ENCODE data around the gene NHLRC4.

NHLRC4 gene, protein sequence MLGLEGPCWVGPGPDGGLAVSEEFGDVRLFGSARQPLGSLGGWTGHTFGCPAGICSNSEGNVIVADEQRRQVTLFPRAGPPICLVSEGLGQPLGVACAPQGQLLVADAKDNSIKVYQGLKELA

DNA sequence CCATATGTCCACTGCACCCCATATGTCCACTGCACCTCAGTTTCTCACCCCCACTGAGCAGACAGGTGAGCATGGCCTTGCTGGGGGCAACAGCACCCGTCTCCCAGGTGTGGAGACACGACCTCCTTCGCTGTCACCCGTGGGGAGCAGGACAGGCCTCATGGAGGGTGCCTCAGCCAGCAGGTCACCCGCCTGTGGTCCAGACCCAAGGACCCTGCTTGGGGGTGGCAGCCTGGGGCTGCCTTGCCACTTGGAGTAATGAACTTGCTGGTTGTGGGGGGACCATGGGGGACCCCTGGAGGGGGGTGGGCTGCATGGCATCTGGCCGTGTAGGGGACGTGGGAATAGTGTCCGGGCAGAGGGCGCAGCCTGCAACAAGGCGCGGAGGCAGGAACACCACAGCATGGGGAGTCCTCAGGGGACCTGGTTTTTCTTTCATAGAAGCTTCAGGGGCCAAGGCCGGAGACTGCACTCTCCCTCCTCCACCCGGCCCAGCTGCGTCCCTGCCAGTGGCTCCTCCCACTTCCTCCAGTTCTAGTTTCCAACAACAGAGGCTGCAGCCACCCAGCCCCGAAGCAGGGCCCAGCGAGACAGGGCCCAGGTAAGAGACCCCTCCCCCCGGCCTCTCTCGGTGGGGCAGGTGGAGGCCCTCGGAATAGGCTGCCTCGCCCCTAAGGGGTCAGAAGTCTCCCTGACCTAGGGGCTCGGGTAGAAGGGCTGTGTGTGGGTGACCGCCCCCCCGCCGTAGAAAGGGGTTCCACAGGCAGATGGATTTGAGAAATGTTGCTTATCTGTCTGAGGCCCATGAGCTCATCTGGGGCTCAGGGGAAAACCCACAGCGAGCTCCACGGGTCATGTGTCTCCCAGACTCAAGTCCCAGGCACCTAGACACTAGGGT, at the start of gene NHLRC4:
Gene NHLRC4 (plus strand): TSS at position 531 of the 898 bp plus-strand sequence. CDS start 1,043 bp downstream, outside the sequence.
- DNase-seq = peak; percentile 58
- ATAC-seq = peak; percentile 38

DNA sequence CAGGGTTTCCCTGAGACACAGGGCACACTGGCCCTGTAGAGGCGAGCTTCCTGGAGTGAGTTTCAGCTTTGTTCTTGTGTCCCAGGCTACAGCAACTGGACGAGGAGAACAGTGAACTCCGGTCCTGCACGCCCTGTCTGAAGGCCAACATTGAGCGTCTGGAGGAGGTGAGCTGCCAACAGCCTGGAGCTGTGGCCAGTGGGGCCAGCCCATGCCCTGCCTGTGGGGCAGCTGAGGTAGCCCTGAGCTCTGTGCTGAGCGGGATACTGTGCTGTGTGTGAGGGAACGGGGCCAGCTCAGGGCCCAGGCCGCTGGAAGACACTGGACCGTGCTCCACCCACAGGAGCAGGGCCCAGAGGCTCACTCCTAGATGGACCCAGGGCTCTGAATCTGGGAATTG, 47.9 kb upstream of the NHLRC4 start:
- DNase-seq (no peak), ATAC-seq (no peak)

DNA sequence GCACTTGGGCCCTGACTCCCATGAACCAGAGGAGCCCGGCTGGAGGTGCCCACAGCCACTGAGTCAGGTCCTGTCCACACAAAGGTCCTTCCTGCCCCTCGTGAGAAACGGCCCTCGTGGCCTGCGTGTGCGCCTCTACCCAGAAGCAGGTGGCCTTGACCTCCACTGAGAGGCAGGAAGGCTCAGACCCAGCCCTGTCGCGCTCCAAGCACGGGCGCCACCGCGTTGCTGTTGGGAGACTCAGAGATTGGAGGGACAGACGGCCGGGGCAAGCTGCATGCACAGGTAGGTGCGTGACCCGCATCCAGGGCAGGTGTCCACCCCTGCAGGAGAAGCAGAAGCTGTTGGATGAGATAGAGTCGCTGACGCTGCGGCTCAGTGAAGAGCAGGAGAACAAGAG, 47.4 kb upstream of the NHLRC4 start:
- DNase-seq = no peak
- no peak for ATAC-seq

DNA sequence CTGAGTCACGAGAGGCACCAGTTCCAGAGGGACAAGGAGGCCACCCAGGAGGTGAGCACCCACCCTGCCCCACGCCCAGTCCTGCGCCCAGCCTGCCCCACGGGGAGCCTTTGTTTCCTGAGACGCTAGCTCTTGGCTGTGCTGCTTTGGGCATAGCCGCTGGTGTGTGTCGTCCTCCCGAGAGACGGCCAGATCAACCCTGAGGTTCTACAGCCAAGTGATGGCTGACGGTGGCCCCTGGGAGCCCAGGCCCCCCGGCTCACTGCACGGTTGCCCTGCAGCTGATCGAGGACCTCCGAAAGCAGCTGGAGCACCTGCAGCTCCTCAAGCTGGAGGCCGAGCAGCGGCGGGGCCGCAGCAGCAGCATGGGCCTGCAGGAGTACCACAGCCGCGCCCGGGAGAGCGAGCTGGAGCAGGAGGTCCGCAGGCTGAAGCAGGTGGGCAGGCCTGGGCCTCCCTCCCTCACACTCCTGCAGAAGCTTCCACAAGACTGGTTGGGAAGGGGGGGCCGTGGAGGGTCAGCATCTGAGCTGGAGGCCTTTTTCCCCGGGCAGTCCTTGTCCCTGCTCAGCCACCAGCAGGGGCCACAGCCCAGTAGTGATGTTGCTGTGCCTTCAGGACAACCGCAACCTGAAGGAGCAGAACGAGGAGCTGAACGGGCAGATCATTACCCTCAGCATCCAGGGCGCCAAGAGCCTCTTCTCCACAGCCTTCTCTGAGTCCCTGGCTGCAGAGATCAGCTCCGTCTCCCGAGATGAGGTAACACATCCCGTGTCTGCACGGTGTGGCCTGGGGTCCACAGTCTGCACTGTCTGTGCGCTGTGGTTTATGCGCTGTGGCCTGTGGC, 46.7 kb upstream of the NHLRC4 start:
- ATAC-seq = no peak

DNA sequence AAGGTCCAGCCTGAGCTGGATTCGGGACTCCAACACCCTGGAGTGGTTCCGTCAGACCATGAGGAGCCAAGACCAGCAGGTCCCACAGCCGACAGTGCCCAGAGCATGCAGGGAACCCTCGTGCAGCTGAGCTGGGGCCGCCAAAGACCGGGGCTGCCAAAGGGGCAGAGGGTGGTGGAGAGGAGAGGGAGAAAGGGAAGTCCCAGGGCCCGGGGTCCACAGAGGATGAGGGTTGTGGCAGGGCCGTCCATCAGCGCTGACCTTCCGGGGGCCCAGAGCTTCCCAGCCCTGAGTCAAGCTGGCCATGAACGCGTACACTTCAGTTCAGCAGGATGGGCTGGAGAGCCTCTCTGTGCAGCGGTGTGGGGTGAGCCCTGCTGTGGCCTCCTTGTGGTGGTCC, 46.0 kb upstream of the NHLRC4 start:
- no peak for ATAC-seq
- no peak for DNase-seq

More for the DNA sequence above, 46.7 kb upstream of the NHLRC4 start:
- DNase-seq = no peak

DNA sequence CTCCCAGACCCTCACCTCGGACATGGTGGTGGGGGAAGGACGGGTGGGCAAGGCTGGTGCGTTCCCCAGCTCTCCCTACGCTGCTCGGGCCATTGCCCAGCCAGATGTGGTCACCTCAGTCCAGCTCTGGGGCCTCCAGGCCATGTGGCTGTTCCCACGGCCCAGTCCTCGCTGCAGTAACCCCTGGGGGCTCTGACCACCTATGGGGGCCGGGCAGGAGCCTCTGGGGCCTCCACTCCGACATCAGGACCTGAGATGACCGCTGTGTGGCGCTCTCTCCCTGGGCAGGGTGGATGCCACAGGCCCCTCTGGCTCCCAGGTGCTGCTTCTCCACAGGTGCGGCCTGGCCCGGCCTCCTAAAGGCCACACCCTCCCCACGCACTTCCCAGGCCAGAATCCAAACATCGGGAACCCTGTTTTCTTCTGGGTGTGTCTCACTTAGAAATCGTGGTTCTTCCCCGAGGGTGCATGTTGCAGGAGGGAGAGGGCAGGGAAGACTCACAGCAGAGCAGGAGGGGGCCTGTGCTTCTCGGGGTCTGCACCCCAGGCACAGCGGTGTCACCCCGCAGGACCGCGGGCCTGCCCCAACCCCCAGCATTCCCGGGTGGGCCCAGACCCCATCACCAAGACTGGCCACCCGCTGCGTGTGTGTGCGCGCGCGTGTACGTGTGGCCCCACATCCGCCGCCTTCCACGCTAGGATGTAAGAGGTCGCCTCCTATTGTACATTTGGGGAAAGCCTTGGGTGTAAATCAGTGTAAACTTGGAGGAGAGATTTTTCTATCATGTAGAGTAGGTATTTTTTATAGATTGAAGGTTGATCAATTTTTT, 45.2 kb upstream of the NHLRC4 start:
- no peak for ATAC-seq
- DNase-seq = no peak

DNA sequence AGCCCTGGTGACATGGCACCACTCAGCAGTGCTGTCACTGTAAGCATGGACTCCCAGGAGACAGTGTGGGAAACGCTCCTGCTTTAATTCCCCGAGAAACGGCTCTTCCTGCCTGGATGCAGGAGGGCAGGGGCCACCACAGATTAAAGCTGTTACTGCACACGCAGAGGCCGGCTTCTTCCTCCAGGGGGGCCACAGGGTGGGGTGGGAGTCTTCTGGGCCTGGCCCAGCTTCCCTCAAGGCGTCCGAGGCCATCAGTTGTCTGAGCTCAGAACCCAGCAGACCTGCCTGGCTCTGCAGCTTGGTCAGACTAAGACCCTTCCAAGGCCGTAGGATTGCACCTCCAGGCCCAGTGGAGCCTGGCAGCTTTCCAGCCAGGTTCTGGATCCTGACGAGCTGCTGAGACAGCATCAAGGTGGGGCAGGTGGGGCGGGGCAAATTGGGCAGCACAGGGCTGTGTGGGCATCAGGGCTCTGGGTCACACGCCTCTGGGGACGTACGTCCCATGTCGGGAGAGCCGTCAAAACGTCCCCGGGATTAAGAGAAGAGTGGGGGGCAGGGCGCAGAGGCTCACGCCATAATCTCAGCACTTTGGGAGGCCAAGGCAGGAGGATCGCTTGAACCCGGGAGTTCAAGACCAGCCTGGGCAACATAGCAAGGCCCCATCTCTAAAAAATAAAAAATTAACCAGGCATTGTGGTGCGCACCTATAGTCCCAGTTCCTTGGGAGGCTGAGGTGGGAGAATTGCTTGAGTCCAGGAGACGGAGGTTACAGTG, 44.3 kb upstream of the NHLRC4 start:
- DNase-seq (no peak), ATAC-seq (no peak)

DNA sequence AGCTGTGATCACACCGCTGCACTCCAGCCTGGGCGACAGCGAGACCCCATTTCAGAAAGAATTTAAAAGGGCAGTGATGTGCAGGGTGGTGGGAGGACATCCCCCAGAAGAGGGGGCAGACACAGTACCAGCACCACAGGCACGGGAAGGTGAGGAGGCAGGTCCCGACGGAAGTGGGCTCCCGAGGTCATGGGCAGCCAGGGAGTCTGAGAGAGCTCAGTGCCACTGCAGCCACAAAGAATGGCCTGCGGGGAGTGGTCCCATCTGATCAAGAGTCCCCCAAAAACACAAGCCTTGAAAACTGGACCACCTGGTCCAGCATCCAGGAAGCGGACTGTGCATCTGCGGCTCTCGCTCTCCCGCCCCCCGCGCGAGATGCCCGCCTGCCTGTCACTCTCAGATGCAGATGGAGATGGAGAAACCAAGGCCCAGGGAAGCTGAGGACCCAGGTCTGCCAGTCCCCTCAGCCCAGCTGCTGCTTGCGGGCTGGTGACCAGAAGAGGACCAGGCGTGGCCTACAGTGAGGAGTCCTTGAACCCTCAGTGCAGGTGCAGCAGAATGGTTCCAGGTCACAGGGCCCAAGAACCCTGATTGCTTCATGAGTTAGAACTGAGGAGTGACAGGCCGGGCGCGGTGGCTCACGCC, 43.6 kb upstream of the NHLRC4 start:
- ATAC-seq (no peak), DNase-seq (no peak)

DNA sequence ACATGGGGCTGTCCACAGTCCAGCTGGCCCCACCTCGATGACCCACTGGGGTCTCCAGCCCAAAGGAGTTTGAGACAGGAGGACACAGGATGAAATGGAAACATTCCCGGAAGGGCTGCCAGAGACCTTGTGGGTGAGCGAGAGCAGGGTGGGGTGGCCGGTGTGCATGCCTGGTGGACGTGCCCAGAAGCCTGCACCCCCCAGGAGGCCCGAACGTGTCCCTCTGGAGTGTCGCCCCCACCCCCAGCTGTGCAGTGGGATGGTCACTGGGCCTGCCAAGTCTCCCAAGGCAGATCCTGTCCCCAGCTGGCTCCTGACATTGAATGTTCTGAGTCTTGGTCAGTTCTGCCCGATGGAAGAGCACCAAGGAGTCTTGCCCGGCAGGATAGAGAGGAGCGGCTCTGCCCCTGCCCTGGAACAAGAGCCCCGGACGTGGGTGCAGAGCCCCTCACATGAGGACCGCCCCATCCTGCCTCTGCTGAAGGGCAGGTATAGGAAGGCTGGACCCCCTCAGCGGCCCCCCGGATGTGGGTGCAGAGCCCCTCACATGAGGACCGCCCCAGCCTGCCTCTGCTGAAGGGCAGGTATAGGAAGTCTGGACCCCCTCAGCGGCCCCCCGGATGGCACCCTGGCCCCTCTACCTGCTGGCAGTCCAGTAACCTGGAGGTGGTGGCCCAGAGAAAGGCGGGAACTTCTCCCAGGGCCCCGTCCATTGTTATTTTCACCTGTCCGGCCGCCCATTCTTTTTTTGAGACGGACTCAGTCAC, 42.3 kb upstream of the NHLRC4 start:
- ATAC-seq = no peak
- no peak for DNase-seq

DNA sequence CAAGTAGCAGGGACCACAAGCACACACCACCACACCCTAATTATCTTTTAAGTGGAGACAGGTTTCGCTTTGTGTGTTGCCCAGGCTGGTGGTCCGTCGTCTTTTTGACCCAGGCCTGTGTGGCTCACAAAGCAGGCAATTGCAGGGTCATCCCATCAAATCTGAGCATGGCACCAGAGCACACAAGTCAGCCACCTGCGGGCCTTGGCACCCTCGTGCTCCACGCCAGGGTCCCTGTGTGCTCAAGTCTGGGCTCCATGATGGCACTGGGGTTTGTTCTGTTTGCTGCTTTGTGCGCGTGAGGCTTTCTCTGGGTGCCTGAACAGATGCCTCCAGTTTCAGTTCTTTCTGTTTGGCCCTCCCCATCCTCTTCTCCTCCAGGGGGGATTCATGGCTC, 41.7 kb upstream of the NHLRC4 start:
- DNase-seq = peak; percentile 19
- ATAC-seq = no peak

DNA sequence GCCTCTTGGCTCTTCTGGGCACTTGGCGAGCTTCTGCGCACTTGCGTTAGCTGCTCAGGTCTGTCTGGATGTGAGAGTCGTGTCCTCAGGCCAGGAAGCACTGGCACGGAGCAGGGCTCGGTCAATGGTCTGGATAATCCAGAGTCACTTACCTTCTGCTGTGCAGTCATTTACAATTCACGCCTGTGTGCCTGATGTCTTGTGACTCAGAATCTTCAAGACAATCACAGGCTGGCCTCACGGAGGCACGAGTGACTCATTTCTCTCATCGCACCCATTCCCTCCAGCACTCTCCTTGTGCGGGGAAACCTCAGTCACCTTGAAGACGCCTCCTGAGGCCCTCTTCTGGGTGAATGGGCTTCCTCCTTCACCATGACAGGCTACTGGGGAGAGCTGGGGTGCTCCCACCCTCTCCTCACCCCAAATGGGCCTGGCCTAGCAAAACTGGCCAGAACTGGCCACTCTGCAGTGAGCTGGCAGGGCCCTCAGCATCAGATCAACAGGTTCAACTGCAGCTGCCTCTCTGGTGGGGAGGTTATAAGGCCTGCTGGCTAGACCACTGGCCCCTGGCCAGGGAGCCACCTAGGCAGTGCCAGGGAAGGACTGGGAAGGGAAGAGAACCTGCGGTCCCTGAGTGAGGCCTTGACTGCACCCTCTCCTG, 41.2 kb upstream of the NHLRC4 start:
- ATAC-seq (peak; percentile 73), DNase-seq (peak; percentile 76)

DNA sequence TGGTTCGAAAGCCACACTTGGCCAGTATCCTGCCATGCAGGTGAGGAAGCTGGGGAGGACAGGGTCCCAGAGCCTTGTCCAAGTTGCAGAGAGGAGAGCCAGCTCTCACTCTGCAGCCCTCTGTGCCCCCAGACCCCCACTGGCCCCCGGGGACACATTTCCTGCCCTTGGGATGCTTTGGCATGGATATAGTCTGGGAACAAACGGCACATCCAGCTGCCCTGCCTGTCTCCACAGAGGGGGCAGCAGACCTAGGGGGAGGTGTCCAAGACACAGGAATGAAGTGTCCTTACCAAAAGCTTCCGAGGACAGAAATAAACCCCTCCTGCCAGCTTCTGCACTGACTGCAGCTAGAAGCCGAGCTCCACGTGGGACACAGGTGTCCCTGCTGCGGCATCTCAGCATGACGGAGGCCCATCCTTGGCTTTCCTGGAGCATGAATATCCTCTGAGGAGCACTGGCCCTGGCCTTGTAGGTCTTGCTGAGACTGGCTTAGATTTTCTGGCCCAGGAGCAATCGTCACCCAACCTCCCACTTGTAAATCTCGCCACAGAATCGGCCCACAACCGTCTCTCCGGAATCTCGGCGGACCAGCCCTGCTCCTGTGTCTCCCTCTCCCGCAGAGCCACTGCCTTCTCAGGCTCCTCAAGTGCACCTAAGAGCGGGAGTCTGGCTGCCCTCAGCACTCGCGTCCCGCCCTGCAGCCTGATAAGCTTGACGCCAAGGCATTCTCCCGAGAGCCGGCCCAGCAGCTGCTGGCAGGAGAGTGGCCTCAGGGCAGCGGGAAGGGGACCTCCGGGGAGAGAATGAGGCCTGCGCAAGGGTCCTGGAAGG, 40.4 kb upstream of the NHLRC4 start:
- no peak for ATAC-seq
- DNase-seq = peak; percentile 37

DNA sequence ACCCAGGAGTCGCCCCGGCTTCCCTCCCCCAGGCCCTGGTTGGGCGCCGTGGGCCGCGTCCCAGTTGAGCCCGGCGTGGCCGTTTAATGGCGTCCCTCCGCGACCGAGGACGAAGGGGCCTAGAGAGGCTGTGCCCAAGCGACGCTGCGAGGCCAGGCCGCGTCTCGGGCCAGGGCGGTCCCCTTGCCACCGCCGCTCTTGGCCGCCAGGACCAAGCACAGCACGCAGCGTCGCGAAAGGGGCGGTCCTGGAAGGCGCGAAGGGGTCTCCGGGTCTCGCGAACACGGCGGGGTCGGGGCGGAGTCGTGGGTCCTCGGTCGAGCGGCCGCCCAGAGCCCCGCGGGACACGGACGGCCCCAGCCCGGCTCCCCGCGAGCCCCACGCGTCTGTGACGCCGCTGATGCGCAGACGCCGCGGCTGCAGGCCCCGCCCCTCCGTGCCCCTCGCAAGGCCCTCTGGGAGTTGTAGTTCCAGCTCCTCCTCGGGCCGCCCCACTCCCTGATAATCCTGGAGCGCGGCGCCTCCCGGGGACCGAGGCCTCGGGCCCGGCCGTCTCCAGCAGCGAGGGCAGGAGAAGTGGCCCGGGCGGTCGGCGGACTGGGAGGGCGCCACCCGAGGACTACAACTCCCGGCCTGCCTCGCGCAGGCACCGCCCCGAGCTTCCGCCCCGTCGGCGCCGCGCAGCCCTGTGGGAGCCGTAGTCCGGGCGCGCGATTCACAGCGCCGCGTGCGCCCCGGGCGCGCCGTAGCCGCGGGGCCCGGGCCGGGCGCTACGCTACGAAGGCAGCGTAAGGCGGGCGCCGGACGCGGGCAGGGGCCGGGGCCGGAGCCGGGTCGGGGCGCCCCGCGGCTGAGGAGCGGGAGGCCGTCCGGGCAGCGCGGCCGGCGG, 39.5 kb upstream of the NHLRC4 start, which contains the start of gene CAPN15:
Gene CAPN15 (plus strand): TSS at position 698 of the 889 bp plus-strand sequence. CDS start 19,127 bp downstream, outside the sequence.
- peak; percentile 89 for DNase-seq
- ATAC-seq = peak; percentile 67

DNA sequence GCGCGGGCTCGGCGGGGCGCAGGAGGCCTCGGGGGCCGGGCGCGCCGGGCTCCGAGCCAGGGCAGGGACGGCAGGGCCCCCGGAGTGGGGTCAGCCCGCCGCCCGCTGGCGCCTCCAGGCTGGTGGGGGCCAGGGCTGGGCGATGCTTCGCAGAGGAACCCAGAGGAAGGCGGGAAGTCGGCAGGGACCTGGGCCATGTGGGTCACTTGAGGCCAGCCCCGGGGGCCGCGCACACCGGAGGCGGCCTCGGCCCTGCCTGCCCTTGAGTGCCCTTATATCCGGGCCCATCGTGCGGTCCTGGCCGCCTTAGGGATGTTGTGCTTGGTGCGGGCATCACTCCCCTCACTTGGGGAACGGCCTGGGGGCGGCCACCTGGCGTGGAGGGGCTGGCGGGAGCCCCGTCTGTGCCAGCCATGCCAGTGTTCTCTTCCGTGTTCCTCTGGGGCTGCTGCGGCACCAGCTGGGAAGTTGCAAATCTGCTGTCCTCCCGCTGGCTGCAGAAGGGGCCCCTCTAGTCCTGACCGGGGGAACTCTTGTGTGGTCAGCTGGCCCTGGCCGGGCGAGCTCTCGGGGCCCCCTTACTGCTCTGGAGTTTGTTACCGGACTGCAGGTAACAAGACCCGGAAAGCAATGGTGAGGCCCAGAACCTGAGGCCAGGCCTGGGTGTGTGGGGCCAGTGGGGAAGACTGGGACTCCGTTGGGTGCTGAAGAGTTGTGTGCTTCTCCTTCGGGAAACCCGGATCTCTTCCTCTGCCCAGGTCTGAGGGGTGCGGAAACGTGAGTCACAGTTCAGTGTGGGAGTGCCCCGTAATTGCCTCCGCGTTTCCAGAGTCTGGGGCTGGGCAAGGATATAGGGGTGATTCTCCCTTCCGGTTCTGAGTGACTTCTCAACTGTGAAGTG, 38.4 kb upstream of the NHLRC4 start:
- ATAC-seq (peak; percentile 5), DNase-seq (peak; percentile 45)

DNA sequence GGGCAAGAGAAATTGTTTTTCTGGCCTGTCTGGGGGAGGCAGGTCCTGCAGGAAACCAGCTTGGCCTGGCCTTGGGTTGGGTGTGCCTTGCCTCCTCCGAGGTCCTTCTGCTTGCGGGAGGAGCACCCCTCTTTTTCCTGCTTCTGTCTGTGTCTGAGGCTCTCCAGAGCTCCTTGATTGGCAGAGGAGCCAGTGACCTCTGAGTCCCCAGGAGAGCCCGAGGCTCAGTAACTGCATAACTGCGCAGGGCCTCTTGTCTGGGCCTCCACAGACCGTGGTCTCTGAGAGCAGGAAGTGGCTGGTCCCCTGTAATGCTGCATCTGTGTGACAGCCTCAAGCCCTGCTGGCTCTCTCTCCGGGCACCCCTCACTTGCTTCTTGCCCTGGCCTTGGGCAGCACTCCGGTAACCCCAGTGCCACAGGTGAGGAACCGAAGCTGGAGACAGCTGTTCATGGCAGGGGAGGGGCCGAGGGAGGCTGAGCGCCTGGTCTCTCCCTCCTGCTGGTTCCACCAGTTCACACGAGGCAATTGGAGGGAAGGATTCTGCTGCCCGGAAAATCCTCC, 37.7 kb upstream of the NHLRC4 start:
- peak; percentile 22 for DNase-seq
- no peak for ATAC-seq
